Measurements from ENCODE around the gene MMP14. TPM values are rescaled to one million over a fixed set of nuclear protein-coding genes. Genes with fewer than 3 reads are reported as not detected.

Gene MMP14
- total and polyA plus RNA-seq, 9 of the 15 experiments (the other 6 are each of a cell fraction or from before 2014, with no cell fraction given): 0.36 to 5.8 (median 1.3) TPM; not detected in 2

GRCh38 chr14:22824711-22825359 is 11.6 kb upstream of the MMP14 start (continued):
- TF ChIP-seq ZBTB11 (CRISPR knock-in tag; IDR thresholded peaks at IDR 0.05) (no peak), C11orf30 (IDR thresholded peaks at IDR 0.05; ENCODE audit: low read depth) (peak; percentile 91), IRF9 (tag; IDR thresholded peaks at IDR 0.05) (no peak), COPS2 (conservative IDR thresholded peaks at IDR 0.05) (no peak), ZNF224 (CRISPR knock-in tag; IDR thresholded peaks at IDR 0.05) (no peak), TCF7L2 (IDR thresholded peaks at IDR 0.05; ENCODE audit: low read depth, low read length) (no peak), TAF1 (IDR thresholded peaks at IDR 0.05; ENCODE audit: control insufficient read depth, extremely low read depth, insufficient read depth, low read length, severe bottlenecking) (no peak), ZSCAN32 (CRISPR knock-in tag; IDR thresholded peaks at IDR 0.05) (no peak), CBX8 (IDR thresholded peaks at IDR 0.05; ENCODE audit: borderline replicate concordance, extremely low read depth, low read depth, low read length, poor library complexity, severe bottlenecking) (no peak), ERF (CRISPR knock-in tag; IDR thresholded peaks at IDR 0.05) (no peak), DDX20 (tag; IDR thresholded peaks at IDR 0.05; ENCODE audit: low read depth) (no peak), ZNF23 (CRISPR knock-in tag; IDR thresholded peaks at IDR 0.05) (no peak), FOXA1 (IDR thresholded peaks at IDR 0.05; ENCODE audit: borderline replicate concordance) (no peak), PHB (CRISPR knock-in tag; IDR thresholded peaks at IDR 0.05) (no peak), ARHGAP35 (IDR thresholded peaks at IDR 0.05; ENCODE audit: partially characterized antibody) (no peak), MTA1 (IDR thresholded peaks at IDR 0.05; ENCODE audit: borderline replicate concordance) (no peak), HNRNPK (IDR thresholded peaks at IDR 0.05; ENCODE audit: low read depth, low read length, poor library complexity, severe bottlenecking) (no peak), ZNF41 (CRISPR knock-in tag; conservative IDR thresholded peaks at IDR 0.05) (no peak), FOXO4 (CRISPR knock-in tag; IDR thresholded peaks at IDR 0.05) (no peak), ZNF436 (CRISPR knock-in tag; IDR thresholded peaks at IDR 0.05) (no peak), ZSCAN29 (IDR thresholded peaks at IDR 0.05) (no peak), ELK3 (CRISPR knock-in tag; IDR thresholded peaks at IDR 0.05) (no peak)

Measured in K562 (cell line).